ENCODE results near the gene TPST2.

The TPST2 gene

DNA sequence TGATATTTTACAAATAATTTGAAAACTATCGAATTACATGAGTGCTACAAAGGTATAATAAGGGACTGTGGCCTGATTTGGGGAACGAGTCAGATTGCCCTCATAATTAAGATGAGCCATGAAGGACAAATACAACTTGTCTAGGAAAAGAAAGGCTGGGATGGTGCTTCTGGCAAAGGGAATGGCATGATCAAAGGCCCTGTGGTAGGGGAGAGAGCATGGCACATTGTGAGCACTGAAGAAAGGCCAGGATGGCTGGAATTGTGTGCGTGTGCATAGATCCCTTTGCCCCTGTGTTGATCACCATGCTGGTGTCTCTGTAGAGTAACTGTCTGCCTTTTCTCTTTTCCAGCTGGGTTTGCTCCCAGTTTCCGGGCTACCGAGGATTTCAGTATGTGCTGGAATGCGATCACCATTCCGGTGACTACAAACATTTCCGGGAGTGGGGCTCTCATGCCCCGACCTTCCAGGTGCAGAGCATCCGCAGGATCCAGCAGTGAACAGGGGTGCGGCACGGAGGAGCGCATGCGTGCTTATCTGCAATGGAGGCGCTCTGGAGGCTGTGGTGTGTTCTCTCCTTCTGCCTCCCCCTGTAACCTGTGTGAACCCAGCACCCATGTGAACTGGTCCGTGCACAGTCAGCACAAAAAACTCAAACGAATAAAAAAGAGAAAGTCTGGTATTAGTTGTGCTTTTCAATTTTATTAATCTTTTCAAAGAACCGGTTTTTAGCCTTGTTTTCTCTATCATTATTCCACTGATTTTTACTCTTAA is 40.2 kb upstream of the TPST2 start:
- H3K36me3 ChIP-seq (ENCODE audit: insufficient read depth, low read length): no peaks in the 10 kb centered on the region
- no peaks in the 10 kb centered on the region for H3K27me3 ChIP-seq (ENCODE audit: insufficient read depth, low read length, poor library complexity)
- DNase-seq: no peak
- H3K27ac ChIP-seq (ENCODE audit: low read length): no peak overlapping the region
- no peak overlapping the region for H3K4me2 ChIP-seq (ENCODE audit: insufficient read depth, low read length)
- no peaks in the 10 kb centered on the region for H3K79me2 ChIP-seq (ENCODE audit: insufficient read depth, low read length)
- H3K9ac ChIP-seq (ENCODE audit: low read depth, low read length): no peak overlapping the region
- H2AFZ ChIP-seq (ENCODE audit: low read depth, low read length): no peak overlapping the region
- no peak for TF ChIP-seq EZH2 (IDR thresholded peaks at IDR 0.05; ENCODE audit: borderline replicate concordance, low read depth, low read length, severe bottlenecking)
- TF ChIP-seq, protein P1, sequence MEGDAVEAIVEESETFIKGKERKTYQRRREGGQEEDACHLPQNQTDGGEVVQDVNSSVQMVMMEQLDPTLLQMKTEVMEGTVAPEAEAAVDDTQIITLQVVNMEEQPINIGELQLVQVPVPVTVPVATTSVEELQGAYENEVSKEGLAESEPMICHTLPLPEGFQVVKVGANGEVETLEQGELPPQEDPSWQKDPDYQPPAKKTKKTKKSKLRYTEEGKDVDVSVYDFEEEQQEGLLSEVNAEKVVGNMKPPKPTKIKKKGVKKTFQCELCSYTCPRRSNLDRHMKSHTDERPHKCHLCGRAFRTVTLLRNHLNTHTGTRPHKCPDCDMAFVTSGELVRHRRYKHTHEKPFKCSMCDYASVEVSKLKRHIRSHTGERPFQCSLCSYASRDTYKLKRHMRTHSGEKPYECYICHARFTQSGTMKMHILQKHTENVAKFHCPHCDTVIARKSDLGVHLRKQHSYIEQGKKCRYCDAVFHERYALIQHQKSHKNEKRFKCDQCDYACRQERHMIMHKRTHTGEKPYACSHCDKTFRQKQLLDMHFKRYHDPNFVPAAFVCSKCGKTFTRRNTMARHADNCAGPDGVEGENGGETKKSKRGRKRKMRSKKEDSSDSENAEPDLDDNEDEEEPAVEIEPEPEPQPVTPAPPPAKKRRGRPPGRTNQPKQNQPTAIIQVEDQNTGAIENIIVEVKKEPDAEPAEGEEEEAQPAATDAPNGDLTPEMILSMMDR (IDR thresholded peaks at IDR 0.05; ENCODE audit: borderline replicate concordance, extremely low read depth, low read length, poor library complexity, severe bottlenecking): no peak
- no peaks in the 10 kb centered on the region for H3K9me3 ChIP-seq (ENCODE audit: insufficient read depth, low read length, severe bottlenecking)
- no peak overlapping the region for H3K4me3 ChIP-seq (ENCODE audit: low read depth in 1 of 2, low read length in 2 of 2)
- ATAC-seq (ENCODE audit: insufficient read depth, low read depth): no peak
- peaks cover 12% of the 10 kb centered on the region for H3K4me1 ChIP-seq (ENCODE audit: insufficient read depth, low read length)
- no peaks in the 10 kb centered on the region for H4K20me1 ChIP-seq (ENCODE audit: insufficient read depth, low read length)

DNA sequence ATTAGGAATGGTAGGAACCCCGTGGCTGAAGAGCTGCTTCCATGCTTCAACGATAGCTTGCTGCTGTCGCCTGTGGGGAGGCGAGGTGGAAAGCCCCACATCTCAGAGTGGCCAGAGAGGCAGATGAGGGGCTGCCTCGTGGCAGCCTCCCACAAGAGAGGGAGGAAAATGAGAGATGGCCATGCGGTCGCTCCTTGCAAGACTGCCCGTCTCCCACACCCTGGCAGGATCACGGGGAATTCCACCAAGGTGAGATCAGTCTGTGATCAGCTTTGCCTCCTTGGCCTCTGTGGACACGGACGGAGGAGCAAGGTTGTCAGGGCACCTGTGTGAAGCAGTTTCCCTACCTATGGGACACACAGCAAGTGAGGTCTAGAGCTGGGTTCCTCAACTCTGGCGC is 34.9 kb upstream of the TPST2 start:
- no peak for DNase-seq
- Histone ChIP-seq H3K9ac (ENCODE audit: low read depth, low read length) (no peak overlapping the region), H4K20me1 (ENCODE audit: insufficient read depth, low read length) (no peaks in the 10 kb centered on the region), H3K4me2 (ENCODE audit: insufficient read depth, low read length) (no peak overlapping the region), H3K4me3 (ENCODE audit: low read depth in 1 of 2, low read length in 2 of 2) (no peak overlapping the region), H3K4me1 (ENCODE audit: insufficient read depth, low read length) (peaks cover 12% of the 10 kb centered on the region), H3K27ac (ENCODE audit: low read length) (no peak overlapping the region), H2AFZ (ENCODE audit: low read depth, low read length) (no peak overlapping the region), H3K9me3 (ENCODE audit: insufficient read depth, low read length, severe bottlenecking) (no peaks in the 10 kb centered on the region), H3K36me3 (ENCODE audit: insufficient read depth, low read length) (no peaks in the 10 kb centered on the region), H3K79me2 (ENCODE audit: insufficient read depth, low read length) (no peaks in the 10 kb centered on the region), H3K27me3 (ENCODE audit: insufficient read depth, low read length, poor library complexity) (no peaks in the 10 kb centered on the region)
- ATAC-seq (ENCODE audit: insufficient read depth, low read depth): no peak
- TF ChIP-seq EZH2 (IDR thresholded peaks at IDR 0.05; ENCODE audit: borderline replicate concordance, low read depth, low read length, severe bottlenecking): no peak
- TF ChIP-seq, protein P1 (IDR thresholded peaks at IDR 0.05; ENCODE audit: borderline replicate concordance, extremely low read depth, low read length, poor library complexity, severe bottlenecking): no peak

DNA sequence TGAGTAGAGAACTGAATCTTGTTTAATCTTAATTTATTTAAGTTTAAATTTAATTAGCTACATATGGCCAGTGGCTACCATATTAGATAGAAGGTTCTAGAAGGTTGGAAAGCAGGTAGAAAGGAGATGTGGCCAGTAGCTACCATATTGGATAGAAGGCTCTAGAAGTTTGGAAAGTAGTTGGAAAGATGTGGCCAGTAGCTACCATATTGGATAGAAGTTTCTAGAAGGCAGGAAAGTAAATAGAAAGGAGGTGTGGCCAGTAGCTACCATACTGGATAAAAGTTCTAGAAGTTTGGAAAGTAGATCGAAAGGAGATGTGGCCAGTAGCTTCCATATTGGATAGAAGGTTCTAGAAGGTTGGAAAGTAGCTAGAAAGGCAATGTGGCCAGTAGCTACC is 34.1 kb upstream of the TPST2 start:
- Histone ChIP-seq H3K9ac (ENCODE audit: low read depth, low read length) (no peak overlapping the region), H4K20me1 (ENCODE audit: insufficient read depth, low read length) (no peaks in the 10 kb centered on the region), H3K4me2 (ENCODE audit: insufficient read depth, low read length) (no peak overlapping the region), H3K27me3 (ENCODE audit: insufficient read depth, low read length, poor library complexity) (no peaks in the 10 kb centered on the region), H3K4me1 (ENCODE audit: insufficient read depth, low read length) (peaks cover 12% of the 10 kb centered on the region), H3K27ac (ENCODE audit: low read length) (no peak overlapping the region), H3K9me3 (ENCODE audit: insufficient read depth, low read length, severe bottlenecking) (no peaks in the 10 kb centered on the region), H3K36me3 (ENCODE audit: insufficient read depth, low read length) (no peaks in the 10 kb centered on the region), H3K79me2 (ENCODE audit: insufficient read depth, low read length) (no peaks in the 10 kb centered on the region), H3K4me3 (ENCODE audit: low read depth in 1 of 2, low read length in 2 of 2) (no peak overlapping the region), H2AFZ (ENCODE audit: low read depth, low read length) (no peak overlapping the region)
- TF ChIP-seq, protein P1 (IDR thresholded peaks at IDR 0.05; ENCODE audit: borderline replicate concordance, extremely low read depth, low read length, poor library complexity, severe bottlenecking): no peak
- ATAC-seq (ENCODE audit: insufficient read depth, low read depth) (no peak), DNase-seq (no peak)
